PC-9 (cell line): Measurements from ENCODE around the gene ZNF593OS. TPM values are rescaled to one million over a fixed set of nuclear protein-coding genes. Genes with fewer than 3 reads are reported as not detected.

ENCODE experiments used
- BruUV-seq: library from RNA; stranded (reverse); fragments of 400-500 nt; replicated peaks from 2 replicates; lab custom pipeline; 2021; lab: Mats Ljungman, UMichigan
- CTCF ChIA-PET: fragments of 300-600 bp; sonication (Branson Sonifier 250); formaldehyde crosslinking; loops from one replicate; lab custom pipeline; 2022; ENCODE audit warnings: antibody characterized with exemption; lab: Charles Lee
- POLR2A ChIA-PET: fragments of 300-600 bp; sonication (Branson Sonifier 250); formaldehyde crosslinking; loops from one replicate; lab custom pipeline; 2022; ENCODE audit warnings: antibody characterized with exemption; ENCODE audit not compliant: unreplicated experiment; lab: Charles Lee
- DNase-seq, 2 experiments: peaks; one replicate each; pipeline versions ENCODE4 v3.0.0 to v3.0.0-alpha.2; 2015 to 2022; ENCODE audit warnings: mixed read lengths in 1 of 2
- H2AFZ ChIP-seq: fragments of 200-600 bp; sonication (generic); 2 replicates; pipeline ENCODE4 v1.8.1; 2017; ENCODE audit warnings: antibody characterized with exemption
- H3F3A ChIP-seq: fragments of 200-600 bp; sonication (generic); 2 replicates; pipeline ENCODE4 v1.8.1; 2017; ENCODE audit warnings: antibody characterized with exemption, mild to moderate bottlenecking, low read depth; ENCODE audit not compliant: insufficient read depth
- H3K27ac ChIP-seq: fragments of 200-600 bp; sonication (generic); 2 replicates; pipeline ENCODE4 v1.6.1; 2016; ENCODE audit warnings: mixed run types
- H3K27me3 ChIP-seq: fragments of 200-600 bp; sonication (generic); 2 replicates; pipeline ENCODE4 v1.6.1; 2016; ENCODE audit warnings: low read depth, mixed run types; ENCODE audit not compliant: insufficient read depth
- H3K36me3 ChIP-seq: fragments of 200-600 bp; sonication (generic); 2 replicates; pipeline ENCODE4 v1.6.1; 2016; ENCODE audit warnings: low read depth, mixed run types
- H3K4me1 ChIP-seq: fragments of 200-600 bp; sonication (generic); replicated peaks from 2 replicates; pipeline ENCODE4 v1.6.1; 2016; ENCODE audit warnings: mixed run types; ENCODE audit not compliant: insufficient read depth
- H3K4me2 ChIP-seq: fragments of 200-600 bp; sonication (generic); 2 replicates; pipeline ENCODE4 v1.6.1; 2017; ENCODE audit warnings: mixed run types
- H3K4me3 ChIP-seq: fragments of 200-600 bp; sonication (generic); 2 replicates; pipeline ENCODE4 v1.6.1; 2016; ENCODE audit warnings: mixed run types
- H3K79me2 ChIP-seq: fragments of 200-600 bp; sonication (generic); 2 replicates; pipeline ENCODE4 v1.6.1; 2017; ENCODE audit warnings: low read depth, mixed run types
- H3K9me2 ChIP-seq: fragments of 200-600 bp; sonication (generic); 2 replicates; pipeline ENCODE4 v1.8.1; 2017; ENCODE audit warnings: mild to moderate bottlenecking; ENCODE audit not compliant: insufficient read depth
- H3K9me3 ChIP-seq: fragments of 200-600 bp; sonication (generic); 2 replicates; pipeline ENCODE4 v1.8.1; 2016; ENCODE audit warnings: low read depth; ENCODE audit not compliant: insufficient read depth
- H4K20me1 ChIP-seq: fragments of 200-600 bp; sonication (generic); 2 replicates; pipeline ENCODE4 v1.8.1; 2017; ENCODE audit not compliant: insufficient read depth
- CTCF ChIP-seq: fragments of 200-600 bp; sonication (generic); conservative IDR thresholded peaks from 2 replicates; pipeline ENCODE4 v1.6.1; 2017; ENCODE audit warnings: mixed run types, antibody characterized with exemption, mild to moderate bottlenecking, moderate library complexity
- EZH2 ChIP-seq: fragments of 200-600 bp; sonication (generic); IDR thresholded peaks from 2 replicates; pipeline ENCODE4 v1.8.0; 2017; ENCODE audit warnings: antibody characterized with exemption, low read depth
- intact Hi-C: fragments of 100-400 bp; cut with micrococcal nuclease; formaldehyde crosslinking; loops from one replicate; pipeline ENCODE4 v1.10.0; 2022; ENCODE audit not compliant: unreplicated experiment
- total RNA-seq: library from RNA; stranded (reverse); gene quantifications from 2 replicates; pipeline ENCODE4 v1.2.3, GENCODE V29; 2021

ZNF593OS gene
- total RNA-seq, 1 experiment from 2014 or later = not detected

- ChIA-PET CTCF (no interaction called here), POLR2A (interaction anchor here (0.6 kb wide), 1 partner anchor 30 kb away, joined by 3 read pairs; no protein-coding TSS in a partner anchor)
- no peak for DNase-seq
- no peak for TF ChIP-seq CTCF
- TF ChIP-seq EZH2 = no peak
- Histone ChIP-seq H3K79me2 (no peaks in the 10 kb centered on the region), H3F3A (no peaks in the 10 kb centered on the region), H3K9me3 (no peaks in the 10 kb centered on the region), H3K4me3 (no peak overlapping the region), H4K20me1 (no peaks in the 10 kb centered on the region), H3K36me3 (no peaks in the 10 kb centered on the region), H3K27me3 (peaks cover 12% of the 10 kb centered on the region; the same call in 1 of the 2 replicates), H3K27ac (no peak overlapping the region), H3K4me2 (no peak overlapping the region), H3K9me2 (no peaks in the 10 kb centered on the region; the same call in 1 of the 2 replicates), H2AFZ (no peak overlapping the region), H3K4me1 (no peaks in the 10 kb centered on the region)
- intact Hi-C loops = no loop called here
- no TSS peak for BruUV-seq
Observed at GRCh38 chr1:26200413-26200812, 28.8 kb upstream of the ZNF593OS start.

- H3K4me3 ChIP-seq = no peak overlapping the region
- no peak overlapping the region for H3K4me2 ChIP-seq
- no peaks in the 10 kb centered on the region for H4K20me1 ChIP-seq
- CTCF ChIA-PET = no interaction called here
- no TSS peak for BruUV-seq
- no peak for DNase-seq
- H3K9me3 ChIP-seq = no peaks in the 10 kb centered on the region
- no peaks in the 10 kb centered on the region for H3K36me3 ChIP-seq
- TF ChIP-seq CTCF (no peak), EZH2 (no peak)
- no peaks in the 10 kb centered on the region for H3K79me2 ChIP-seq
- H2AFZ ChIP-seq = no peak overlapping the region
- no peaks in the 10 kb centered on the region for H3K4me1 ChIP-seq
- H3K27ac ChIP-seq = no peak overlapping the region
- H3K27me3 ChIP-seq = 0 out of 2 replicates have a peak, but pooled peaks cover 3% of the 10 kb centered on the region
- intact Hi-C loops = no loop called here
- POLR2A ChIA-PET = no interaction called here
- H3K9me2 ChIP-seq = no peaks in the 10 kb centered on the region
- no peaks in the 10 kb centered on the region for H3F3A ChIP-seq
Observed at GRCh38 chr1:26197813-26198212, 26.2 kb upstream of the ZNF593OS start.

- H4K20me1 ChIP-seq = no peaks in the 10 kb centered on the region
- H3K4me1 ChIP-seq = no peaks in the 10 kb centered on the region
- H3K4me2 ChIP-seq = no peak overlapping the region
- CTCF ChIA-PET = no interaction called here
- no peaks in the 10 kb centered on the region for H3K79me2 ChIP-seq
- POLR2A ChIA-PET = no interaction called here
- TF ChIP-seq EZH2 (no peak), CTCF (no peak)
- H3K27me3 ChIP-seq = no peaks in the 10 kb centered on the region
- no TSS peak for BruUV-seq
- no peak overlapping the region for H2AFZ ChIP-seq
- no peaks in the 10 kb centered on the region for H3K9me3 ChIP-seq
- H3K9me2 ChIP-seq = no peaks in the 10 kb centered on the region
- no peak for DNase-seq
- intact Hi-C loops = no loop called here
- no peaks in the 10 kb centered on the region for H3F3A ChIP-seq
- H3K27ac ChIP-seq = no peak overlapping the region
- no peak overlapping the region for H3K4me3 ChIP-seq
- no peaks in the 10 kb centered on the region for H3K36me3 ChIP-seq
Observed at GRCh38 chr1:26197301-26197700, 25.7 kb upstream of the ZNF593OS start.
